OCI-LY7 (cell line): ENCODE data around the gene RAPGEF4. TPM values are rescaled to one million over a fixed set of nuclear protein-coding genes. Genes with fewer than 3 reads are reported as not detected.

Source experiments
- BruUV-seq: library from RNA; stranded (reverse); fragments of 400-500 nt; replicated peaks from 2 replicates; lab custom pipeline; 2021; lab: Mats Ljungman, UMichigan
- CTCF ChIA-PET: fragments of 300-600 bp; sonication (Branson Sonifier 250); formaldehyde crosslinking; loops from one replicate; lab custom pipeline; 2022; ENCODE audit warnings: antibody characterized with exemption; ENCODE audit not compliant: unreplicated experiment; lab: Charles Lee
- POLR2A ChIA-PET: fragments of 300-600 bp; sonication (Branson Sonifier 250); formaldehyde crosslinking; loops from one replicate; lab custom pipeline; 2022; ENCODE audit warnings: antibody characterized with exemption; lab: Charles Lee
- DNase-seq: peaks from one replicate; pipeline ENCODE4 v3.0.0-alpha.2; 2015; ENCODE audit warnings: low spot score
- H2AFZ ChIP-seq: fragments of 200-600 bp; sonication (generic), shearing (Covaris generic); 2 replicates; pipeline ENCODE4 v1.6.1; 2014; ENCODE audit warnings: mild to moderate bottlenecking, antibody characterized with exemption, low read length, moderate library complexity
- H3K27ac ChIP-seq: fragments of 200-600 bp; sonication (generic); 2 replicates; pipeline ENCODE4 v1.5.1; 2014; ENCODE audit warnings: mixed run types, low read depth, mild to moderate bottlenecking, moderate library complexity, low read length, inconsistent platforms; ENCODE audit not compliant: poor library complexity, severe bottlenecking
- H3K36me3 ChIP-seq: fragments of 200-600 bp; sonication (generic); 2 replicates; pipeline ENCODE4 v1.6.1; 2014; ENCODE audit warnings: mild to moderate bottlenecking, antibody characterized with exemption, low read length, moderate library complexity, mixed read lengths; ENCODE audit not compliant: insufficient read depth
- H3K4me1 ChIP-seq: fragments of 200-600 bp; sonication (generic); 2 replicates; pipeline ENCODE4 v1.5.1; 2014; ENCODE audit warnings: mild to moderate bottlenecking, low read length; ENCODE audit not compliant: insufficient read depth, poor library complexity, severe bottlenecking
- H3K4me2 ChIP-seq: fragments of 200-600 bp; sonication (generic); 2 replicates; pipeline ENCODE4 v1.6.1; 2014; ENCODE audit warnings: mild to moderate bottlenecking, low read length
- H3K4me3 ChIP-seq: fragments of 200-600 bp; sonication (generic); 2 replicates; pipeline ENCODE4 v1.5.1; 2014; ENCODE audit warnings: mild to moderate bottlenecking, low read depth, low read length; ENCODE audit not compliant: poor library complexity, severe bottlenecking
- H3K79me2 ChIP-seq: fragments of 200-600 bp; sonication (generic); 2 replicates; pipeline ENCODE4 v1.6.1; 2016; ENCODE audit warnings: low read depth, mild to moderate bottlenecking, low read length, moderate library complexity, mixed read lengths; ENCODE audit not compliant: insufficient read depth
- H3K9me2 ChIP-seq: fragments of 200-600 bp; sonication (generic); 2 replicates; pipeline ENCODE4 v1.6.1; 2016; ENCODE audit warnings: mild to moderate bottlenecking, low read length, mixed read lengths; ENCODE audit not compliant: insufficient read depth
- H3K9me3 ChIP-seq: fragments of 200-600 bp; sonication (generic); 2 replicates; pipeline ENCODE4 v1.6.1; 2014; ENCODE audit warnings: mild to moderate bottlenecking, mixed run types, low read length, mixed read lengths
- H4K20me1 ChIP-seq: fragments of 200-600 bp; sonication (generic); 2 replicates; pipeline ENCODE4 v1.6.1; 2014; ENCODE audit warnings: mild to moderate bottlenecking, antibody characterized with exemption, low read length, moderate library complexity, mixed read lengths; ENCODE audit not compliant: insufficient read depth
- EZH2phosphoT487 ChIP-seq: fragments of 200-600 bp; sonication (generic); IDR thresholded peaks from 2 replicates; pipeline ENCODE4 v1.6.1; 2018; ENCODE audit warnings: low read depth, borderline replicate concordance, mild to moderate bottlenecking, mixed run types, antibody characterized with exemption, low read length, moderate library complexity, mixed read lengths
- intact Hi-C: fragments of 100-400 bp; cut with micrococcal nuclease; formaldehyde crosslinking; loops from one replicate; pipeline ENCODE4 v1.10.0; 2022; ENCODE audit not compliant: unreplicated experiment
- total RNA-seq, 2 experiments: library from RNA; depleted of rRNA in 1 of 2; stranded (reverse); fragments of >200 nt in 1 of 2; shearing (Covaris generic) in 1 of 2; gene quantifications; 2 replicates each; pipeline ENCODE4 v1.2.3, GENCODE V29; 2014 to 2022
- TF ChIP-seq, protein P1 (sequence below): fragments of 200-600 bp; sonication (generic); conservative IDR thresholded peaks from 2 replicates; pipeline ENCODE4 v1.5.1; 2014; ENCODE audit warnings: mild to moderate bottlenecking, antibody characterized with exemption, low read length, moderate library complexity, mixed read lengths

Gene RAPGEF4
- total RNA-seq, 2 experiments from 2014 or later: 0.22 to 0.55 TPM

DNA sequence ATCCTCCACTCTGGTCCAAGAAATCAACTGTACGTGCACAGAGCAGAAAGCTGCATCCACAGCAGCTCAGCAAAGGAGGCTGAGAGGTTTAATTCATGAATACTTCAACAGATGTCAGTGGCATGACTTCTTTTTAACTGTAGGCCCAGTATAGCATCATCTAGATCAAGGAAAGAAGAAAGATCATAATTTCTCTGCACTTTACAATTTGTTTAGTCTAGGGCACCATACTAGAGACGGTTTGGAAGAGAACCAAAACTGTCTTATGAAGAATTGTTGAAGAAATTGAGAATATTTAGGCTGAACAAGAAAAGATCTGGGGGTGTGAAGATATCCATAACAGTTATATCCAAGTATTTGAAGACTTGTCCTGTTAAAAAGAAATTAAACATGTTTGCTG is 309.5 kb downstream of the RAPGEF4 start:
- H3K4me2 ChIP-seq: no peak overlapping the region
- TF ChIP-seq, protein P1, sequence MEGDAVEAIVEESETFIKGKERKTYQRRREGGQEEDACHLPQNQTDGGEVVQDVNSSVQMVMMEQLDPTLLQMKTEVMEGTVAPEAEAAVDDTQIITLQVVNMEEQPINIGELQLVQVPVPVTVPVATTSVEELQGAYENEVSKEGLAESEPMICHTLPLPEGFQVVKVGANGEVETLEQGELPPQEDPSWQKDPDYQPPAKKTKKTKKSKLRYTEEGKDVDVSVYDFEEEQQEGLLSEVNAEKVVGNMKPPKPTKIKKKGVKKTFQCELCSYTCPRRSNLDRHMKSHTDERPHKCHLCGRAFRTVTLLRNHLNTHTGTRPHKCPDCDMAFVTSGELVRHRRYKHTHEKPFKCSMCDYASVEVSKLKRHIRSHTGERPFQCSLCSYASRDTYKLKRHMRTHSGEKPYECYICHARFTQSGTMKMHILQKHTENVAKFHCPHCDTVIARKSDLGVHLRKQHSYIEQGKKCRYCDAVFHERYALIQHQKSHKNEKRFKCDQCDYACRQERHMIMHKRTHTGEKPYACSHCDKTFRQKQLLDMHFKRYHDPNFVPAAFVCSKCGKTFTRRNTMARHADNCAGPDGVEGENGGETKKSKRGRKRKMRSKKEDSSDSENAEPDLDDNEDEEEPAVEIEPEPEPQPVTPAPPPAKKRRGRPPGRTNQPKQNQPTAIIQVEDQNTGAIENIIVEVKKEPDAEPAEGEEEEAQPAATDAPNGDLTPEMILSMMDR: no peak
- TF ChIP-seq EZH2phosphoT487: no peak
- intact Hi-C loops: no loop called here
- no peak overlapping the region for H3K27ac ChIP-seq
- BruUV-seq: no TSS peak
- no peak for DNase-seq
- H3K4me3 ChIP-seq: no peak overlapping the region
- CTCF ChIA-PET: no interaction called here
- no peaks in the 10 kb centered on the region for H3K4me1 ChIP-seq
- no peaks in the 10 kb centered on the region for H3K9me3 ChIP-seq
- no peaks in the 10 kb centered on the region for H3K79me2 ChIP-seq
- H3K9me2 ChIP-seq: no peaks in the 10 kb centered on the region
- no peak overlapping the region for H2AFZ ChIP-seq
- no peaks in the 10 kb centered on the region for H3K36me3 ChIP-seq
- H4K20me1 ChIP-seq: no peaks in the 10 kb centered on the region
- POLR2A ChIA-PET: no interaction called here

DNA sequence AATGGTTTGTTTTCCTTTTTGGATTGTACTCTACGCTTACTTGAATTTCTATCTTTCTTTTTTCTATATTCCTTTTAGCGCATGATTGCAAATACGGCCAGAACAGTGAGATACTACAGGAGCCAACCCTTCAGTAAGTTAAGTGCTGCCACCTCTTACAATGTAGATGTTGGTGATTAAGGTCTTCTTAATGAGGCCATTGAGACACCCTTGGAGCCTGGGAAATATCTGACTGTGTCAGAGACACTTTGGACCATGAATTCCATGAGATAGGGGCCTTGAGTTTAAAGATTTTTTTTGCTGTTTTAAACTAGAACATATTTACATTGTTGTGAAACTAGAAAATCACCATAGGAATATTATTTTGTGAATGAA is 312.9 kb downstream of the RAPGEF4 start:
- no peaks in the 10 kb centered on the region for H3K9me3 ChIP-seq
- H3K27ac ChIP-seq: no peak overlapping the region
- H3K79me2 ChIP-seq: no peaks in the 10 kb centered on the region
- ChIA-PET POLR2A (no interaction called here), CTCF (no interaction called here)
- no peaks in the 10 kb centered on the region for H3K36me3 ChIP-seq
- no peaks in the 10 kb centered on the region for H3K4me1 ChIP-seq
- H3K4me2 ChIP-seq: no peak overlapping the region
- BruUV-seq: no TSS peak
- no peak overlapping the region for H2AFZ ChIP-seq
- TF ChIP-seq, protein P1: no peak
- no peak for TF ChIP-seq EZH2phosphoT487
- no peaks in the 10 kb centered on the region for H3K9me2 ChIP-seq
- no peaks in the 10 kb centered on the region for H4K20me1 ChIP-seq
- H3K4me3 ChIP-seq: no peak overlapping the region
- DNase-seq: no peak
- intact Hi-C loops: no loop called here

DNA sequence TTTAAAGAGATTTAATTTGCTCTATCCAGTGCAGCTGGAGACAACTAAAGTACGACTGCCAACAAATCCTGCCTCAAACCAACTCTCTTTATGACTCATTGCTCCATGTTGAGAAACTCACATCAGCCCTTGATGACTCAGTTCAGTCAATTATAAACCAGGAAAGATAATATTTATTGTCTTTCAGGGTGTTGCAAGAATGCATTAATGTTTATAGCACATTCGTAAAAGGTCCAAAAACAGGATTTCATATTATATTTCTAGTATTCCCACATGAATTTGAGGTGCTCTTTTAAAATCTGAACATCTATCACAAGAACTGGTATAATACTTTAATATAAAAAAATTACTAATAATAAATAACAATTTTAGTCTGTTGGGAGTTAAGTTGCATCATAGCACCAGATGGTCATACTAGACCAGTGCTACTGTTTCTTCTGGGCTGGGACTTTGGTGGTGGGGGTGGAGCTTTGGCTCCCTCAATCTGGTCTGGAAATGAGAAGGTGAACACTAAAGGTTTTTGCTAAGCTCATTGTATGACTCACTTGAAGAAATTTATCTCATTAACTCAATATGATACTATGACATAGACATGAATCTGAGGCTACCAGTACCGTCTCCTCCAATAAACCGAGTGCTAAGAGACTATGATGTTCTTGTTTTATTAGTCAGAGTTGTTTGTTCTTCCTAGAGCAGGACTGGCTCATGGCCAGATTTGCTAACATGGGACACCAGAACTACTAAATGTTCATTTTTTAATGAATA is 313.4 kb downstream of the RAPGEF4 start:
- DNase-seq: no peak
- H3K36me3 ChIP-seq: no peaks in the 10 kb centered on the region
- no peaks in the 10 kb centered on the region for H3K79me2 ChIP-seq
- no peak overlapping the region for H3K4me3 ChIP-seq
- H2AFZ ChIP-seq: no peak overlapping the region
- intact Hi-C loops: no loop called here
- POLR2A ChIA-PET: interaction anchor here (0.7 to 1.1 kb wide), 2 partner anchors 13 to 143 kb away, joined by 3 to 4 read pairs; no protein-coding TSS in a partner anchor
- CTCF ChIA-PET: interaction anchor here (0.6 kb wide), 1 partner anchor 1549 kb away, joined by 4 read pairs; the partner anchor contains the start of gene WIPF1
- no peaks in the 10 kb centered on the region for H4K20me1 ChIP-seq
- no peak for TF ChIP-seq EZH2phosphoT487
- TF ChIP-seq, protein P1: no peak
- H3K9me3 ChIP-seq: no peaks in the 10 kb centered on the region
- H3K9me2 ChIP-seq: no peaks in the 10 kb centered on the region
- H3K27ac ChIP-seq: no peak overlapping the region
- BruUV-seq: no TSS peak
- H3K4me2 ChIP-seq: no peak overlapping the region
- H3K4me1 ChIP-seq: no peaks in the 10 kb centered on the region
